HuH-7.5 (cell line): ENCODE results near the gene GYPC.

ENCODE experiments used
- DNase-seq: peaks from one replicate; pipeline ENCODE4 v3.0.0; 2011; ENCODE audit warnings: low spot score

The GYPC gene

DNA sequence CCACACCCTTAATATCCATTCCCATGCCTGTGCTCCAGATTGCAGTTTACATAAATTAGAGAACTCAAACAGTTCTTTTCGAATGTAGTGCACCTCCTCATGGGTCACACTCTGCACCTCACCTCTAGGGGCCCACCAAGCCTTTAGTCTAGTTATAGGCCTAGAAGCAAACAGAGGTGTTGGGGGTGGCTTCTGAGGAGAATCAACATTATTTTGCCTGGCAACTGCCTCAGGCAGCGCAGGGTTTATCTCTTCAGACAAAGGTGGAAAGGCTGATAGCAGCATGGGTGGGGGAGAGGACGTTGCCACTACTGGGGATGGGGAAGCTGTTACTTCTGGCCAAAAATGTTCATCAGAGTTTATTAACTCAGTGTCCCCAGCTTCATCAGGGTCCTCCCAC is 5.0 kb upstream of the GYPC start:
- no peak for DNase-seq

- DNase-seq, result no peak
Observed at GRCh38 chr2:126652323-126652891, 3.6 kb upstream of the GYPC start.

- no peak for DNase-seq
Observed at GRCh38 chr2:126653109-126653508, 2.8 kb upstream of the GYPC start.

GRCh38 chr2:126653761-126654160 is 2.2 kb upstream of the GYPC start:
- DNase-seq, result no peak

GRCh38 chr2:126655051-126655450 is 907 bp upstream of the GYPC start:
- no peak for DNase-seq

- no peak for DNase-seq
Observed at GRCh38 chr2:126656431-126657147, 631 bp downstream of the GYPC start.

- DNase-seq, result no peak
Observed at GRCh38 chr2:126657148-126657635, 1.2 kb downstream of the GYPC start.

GRCh38 chr2:126657636-126658318 is 1.8 kb downstream of the GYPC start:
- DNase-seq, result no peak

GRCh38 chr2:126658319-126658904 is 2.5 kb downstream of the GYPC start:
- DNase-seq, result no peak

DNA sequence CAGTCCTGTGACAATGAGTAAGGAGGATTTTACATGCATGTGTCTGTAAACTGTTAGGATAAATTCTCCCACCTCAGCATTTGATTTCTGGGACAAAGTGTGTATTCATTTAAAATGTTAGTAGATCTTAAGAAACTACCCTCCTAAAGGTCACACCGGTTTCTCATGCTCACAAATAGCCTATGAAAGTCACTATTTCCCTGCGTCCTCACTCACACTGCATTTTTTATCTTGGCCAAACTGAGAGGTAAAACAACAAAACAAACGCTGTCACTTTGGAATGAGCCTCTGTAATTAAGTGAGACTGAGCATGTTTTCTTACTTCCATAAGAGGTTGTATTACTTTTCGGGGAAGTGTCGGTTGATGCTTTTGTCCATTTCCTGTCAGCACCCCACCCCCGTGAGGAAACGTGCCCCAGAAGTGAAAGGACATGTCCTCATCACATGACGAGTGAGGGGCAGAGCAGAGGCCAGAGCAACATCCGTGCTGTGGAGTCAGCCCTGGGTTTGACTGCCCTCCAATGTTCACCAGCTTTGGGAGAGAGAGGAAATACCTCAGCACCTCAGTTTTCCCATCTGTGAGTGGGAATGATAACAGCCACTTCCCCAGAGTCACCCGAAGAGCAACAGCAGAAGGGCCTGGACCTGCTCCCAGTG is 3.1 kb downstream of the GYPC start:
- no peak for DNase-seq

- DNase-seq, result no peak
Observed at GRCh38 chr2:126659562-126660467, 3.9 kb downstream of the GYPC start.

DNA sequence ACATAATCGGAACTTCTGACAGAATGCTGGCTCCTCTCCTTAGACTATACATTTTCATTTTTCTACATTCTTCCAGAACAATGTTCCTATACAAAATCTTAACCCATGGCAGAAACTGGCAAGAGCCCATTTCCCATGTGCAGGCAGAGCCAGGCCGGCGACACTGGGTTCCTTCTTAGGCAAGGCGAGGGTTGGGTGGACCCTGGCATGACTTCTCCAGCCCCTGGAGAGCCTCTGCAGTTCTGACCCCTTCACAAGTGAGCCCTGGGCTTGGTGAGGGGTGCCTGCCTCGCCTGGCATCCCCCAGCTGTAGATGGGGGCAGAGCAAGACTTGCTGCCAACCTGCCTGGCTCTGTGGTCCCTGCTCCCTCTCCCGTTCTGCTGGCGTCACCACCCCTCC is 5.0 kb downstream of the GYPC start:
- no peak for DNase-seq

GRCh38 chr2:126661702-126662500 is 5.9 kb downstream of the GYPC start:
- no peak for DNase-seq

GRCh38 chr2:126662621-126663020 is 6.7 kb downstream of the GYPC start:
- no peak for DNase-seq

GRCh38 chr2:126663184-126663963 is 7.4 kb downstream of the GYPC start:
- no peak for DNase-seq

GRCh38 chr2:126664234-126664633 is 8.3 kb downstream of the GYPC start:
- DNase-seq, result no peak

GRCh38 chr2:126664639-126665038 is 8.7 kb downstream of the GYPC start:
- no peak for DNase-seq

GRCh38 chr2:126665483-126665882 is 9.5 kb downstream of the GYPC start:
- no peak for DNase-seq

DNA sequence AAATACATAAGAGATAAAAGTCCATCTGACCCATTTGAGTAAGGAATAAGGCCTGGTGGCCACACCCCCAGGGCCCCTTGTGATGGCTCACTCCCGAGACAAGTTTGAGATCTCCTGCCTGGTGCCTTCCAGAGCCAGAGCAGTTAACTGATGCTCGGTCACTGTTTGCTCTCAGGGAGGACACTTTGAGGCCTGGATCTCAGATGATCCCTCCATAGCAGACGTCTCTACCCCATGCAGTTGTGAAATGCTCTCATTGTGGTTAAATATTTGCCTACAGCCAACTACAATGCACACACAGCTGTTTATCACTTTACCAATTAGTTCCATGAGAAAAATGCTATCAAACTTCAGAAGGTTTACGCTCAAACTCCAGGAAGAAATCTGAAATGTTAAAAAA is 12.3 kb downstream of the GYPC start:
- no peak for DNase-seq

- DNase-seq, result no peak
Observed at GRCh38 chr2:126669772-126670171, 13.8 kb downstream of the GYPC start.
